ENCODE data around the gene SCAF8. TPM values are rescaled to one million over a fixed set of nuclear protein-coding genes. Genes with fewer than 3 reads are reported as not detected.

SCAF8 gene
- total RNA-seq, 4 donors from 2014 or later: 33.8 to 49.3 (median 41.7) TPM

- TF ChIP-seq, protein P1, sequence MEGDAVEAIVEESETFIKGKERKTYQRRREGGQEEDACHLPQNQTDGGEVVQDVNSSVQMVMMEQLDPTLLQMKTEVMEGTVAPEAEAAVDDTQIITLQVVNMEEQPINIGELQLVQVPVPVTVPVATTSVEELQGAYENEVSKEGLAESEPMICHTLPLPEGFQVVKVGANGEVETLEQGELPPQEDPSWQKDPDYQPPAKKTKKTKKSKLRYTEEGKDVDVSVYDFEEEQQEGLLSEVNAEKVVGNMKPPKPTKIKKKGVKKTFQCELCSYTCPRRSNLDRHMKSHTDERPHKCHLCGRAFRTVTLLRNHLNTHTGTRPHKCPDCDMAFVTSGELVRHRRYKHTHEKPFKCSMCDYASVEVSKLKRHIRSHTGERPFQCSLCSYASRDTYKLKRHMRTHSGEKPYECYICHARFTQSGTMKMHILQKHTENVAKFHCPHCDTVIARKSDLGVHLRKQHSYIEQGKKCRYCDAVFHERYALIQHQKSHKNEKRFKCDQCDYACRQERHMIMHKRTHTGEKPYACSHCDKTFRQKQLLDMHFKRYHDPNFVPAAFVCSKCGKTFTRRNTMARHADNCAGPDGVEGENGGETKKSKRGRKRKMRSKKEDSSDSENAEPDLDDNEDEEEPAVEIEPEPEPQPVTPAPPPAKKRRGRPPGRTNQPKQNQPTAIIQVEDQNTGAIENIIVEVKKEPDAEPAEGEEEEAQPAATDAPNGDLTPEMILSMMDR (IDR thresholded peaks at IDR 0.05 in 4 of 5, conservative IDR thresholded peaks at IDR 0.05 in 1 of 5): no peak
- no peak for TF ChIP-seq POLR2A (IDR thresholded peaks at IDR 0.05)
- H3K9me3 ChIP-seq: no peaks in the 10 kb centered on the region
- no peaks in the 10 kb centered on the region for H3K27me3 ChIP-seq
- intact Hi-C loops (cut with DNase I; ENCODE audit: low total_unique reads) (loop anchor here (2.0 to 10.0 kb wide), 4 partner anchors 36 to 581 kb away; partner anchors contain the start of genes CNKSR3 and TFB1M), in situ Hi-C loops (cut with MboI; ENCODE audit: low sequenced_read_pairs in 4 of 4) (loop anchor here in 2 of 4 donors (10.0 to 25.0 kb wide), 2 partner anchors 73 to 1744 kb away; partner anchors contain the start of gene FBXO5 (in 1 of the 2))
- no peak for DNase-seq
- ATAC-seq: no peak
- peaks cover 27% of the 10 kb centered on the region in 2 donors for H3K4me1 ChIP-seq
- H3K36me3 ChIP-seq: no peaks in the 10 kb centered on the region
- no peak overlapping the region for H3K4me3 ChIP-seq
- peak overlapping the region in 3 of 4 donors; percentile 99 to 100 (median 100) for H3K27ac ChIP-seq
Observed at GRCh38 chr6:154731296-154732218, 1.7 kb upstream of the SCAF8 start.

- ATAC-seq (peak; percentile 7 to 28), DNase-seq (peak in 1 of 2 donors; percentile 25)
- no peaks in the 10 kb centered on the region for H3K27me3 ChIP-seq
- peak overlapping the region; percentile 99 to 100 (median 100) for H3K27ac ChIP-seq
- H3K9me3 ChIP-seq: no peaks in the 10 kb centered on the region
- in situ Hi-C loops (cut with MboI; ENCODE audit: low sequenced_read_pairs in 4 of 4) (loop anchor here in 2 of 4 donors (10.0 to 25.0 kb wide), 2 partner anchors 72 to 1745 kb away; partner anchors contain the start of gene FBXO5 (in 1 of the 2)), intact Hi-C loops (cut with DNase I; ENCODE audit: low total_unique reads) (loop anchor here (1.0 to 10.0 kb wide), 5 partner anchors 35 to 580 kb away; partner anchors contain the start of genes CNKSR3 and TFB1M)
- no peaks in the 10 kb centered on the region for H3K36me3 ChIP-seq
- TF ChIP-seq, protein P1 (IDR thresholded peaks at IDR 0.05 in 4 of 5, conservative IDR thresholded peaks at IDR 0.05 in 1 of 5): no peak
- peaks cover 37 to 38% of the 10 kb centered on the region in 2 donors for H3K4me1 ChIP-seq
- peak overlapping the region; percentile 86 to 100 (median 93) for H3K4me3 ChIP-seq
Observed at GRCh38 chr6:154732538-154733182, 556 bp upstream of the SCAF8 start.

DNA sequence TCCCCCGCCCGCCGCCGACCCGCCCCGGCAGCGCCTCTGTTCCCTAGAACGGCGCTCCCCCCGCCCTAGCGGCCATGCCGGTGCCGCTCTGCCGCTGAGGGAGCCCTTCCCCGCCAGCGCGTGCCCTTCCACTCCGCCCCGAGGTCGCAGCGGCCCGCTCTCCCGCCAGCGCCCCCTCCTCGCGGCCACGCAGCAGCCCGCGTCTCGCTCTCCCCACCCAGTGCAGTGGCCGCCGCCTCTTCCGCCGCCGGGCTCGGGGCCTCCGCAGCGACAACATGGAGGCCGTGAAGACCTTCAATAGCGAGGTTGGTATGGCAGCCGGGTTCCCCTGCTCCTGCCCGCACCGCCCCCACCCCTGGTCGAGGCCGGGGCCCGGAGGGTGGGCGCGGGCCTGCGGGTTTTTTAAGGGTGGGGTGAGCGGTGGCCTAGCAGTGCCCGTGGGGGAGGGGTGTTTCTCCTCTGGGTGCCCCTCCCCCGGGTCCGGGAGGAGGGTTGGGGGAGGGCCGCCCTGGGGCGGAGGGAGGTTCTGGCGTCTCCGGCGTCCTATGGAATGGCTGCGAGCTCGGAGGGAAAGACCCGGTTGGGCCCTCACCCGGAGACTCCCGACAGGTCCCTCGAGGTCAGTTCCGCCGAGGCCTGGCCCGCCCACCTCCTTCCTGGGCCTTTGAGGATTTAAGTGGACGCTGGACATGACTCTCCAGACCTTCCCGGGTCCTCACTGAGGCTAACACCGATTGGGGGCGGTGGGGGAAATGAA lies 588 bp downstream of the SCAF8 start:
- ATAC-seq (peak; percentile 81 to 84), DNase-seq (peak; percentile 97 to 98)
- in situ Hi-C loops (cut with MboI; ENCODE audit: low sequenced_read_pairs in 4 of 4): loop anchor here in 2 of 4 donors (10.0 to 25.0 kb wide), 2 partner anchors 71 to 1747 kb away; partner anchors contain the start of gene FBXO5 (in 1 of the 2)
- TF ChIP-seq, protein P1 (IDR thresholded peaks at IDR 0.05 in 4 of 5, conservative IDR thresholded peaks at IDR 0.05 in 1 of 5): no peak
- TF ChIP-seq POLR2A (IDR thresholded peaks at IDR 0.05): peak; percentile 82 to 95
- peaks cover 46 to 48% of the 10 kb centered on the region in 2 donors for H3K4me1 ChIP-seq
- no peaks in the 10 kb centered on the region for H3K9me3 ChIP-seq
- no peaks in the 10 kb centered on the region for H3K36me3 ChIP-seq
- peak overlapping the region; percentile 86 to 100 (median 93) for H3K4me3 ChIP-seq
- no peaks in the 10 kb centered on the region for H3K27me3 ChIP-seq
- peak overlapping the region; percentile 99 to 100 (median 100) for H3K27ac ChIP-seq
- intact Hi-C loops (cut with DNase I; ENCODE audit: low total_unique reads): loop anchor here (1.0 to 10.0 kb wide), 5 partner anchors 33 to 578 kb away; partner anchors contain the start of genes CNKSR3 and TFB1M

All from gastrocnemius medialis (tissue), 4 donors.